ACC112 (cell line): ENCODE results near the gene CHST11.

Experiments
- H2AFZ ChIP-seq: fragments of 200-600 bp; sonication (generic); one replicate; pipeline ENCODE4 v1.6.0; 2017; ENCODE audit warnings: antibody characterized with exemption, low read length; ENCODE audit not compliant: unreplicated experiment
- H3K27ac ChIP-seq: fragments of 200-600 bp; sonication (generic); 2 replicates; pipeline ENCODE4 v1.5.1; 2014; ENCODE audit warnings: low read depth, mild to moderate bottlenecking, antibody characterized with exemption, low read length, moderate library complexity
- H3K27me3 ChIP-seq: fragments of 200-600 bp; sonication (generic); 2 replicates; pipeline ENCODE4 v1.6.1; 2014; ENCODE audit warnings: mild to moderate bottlenecking, antibody characterized with exemption, low read length, moderate library complexity, mixed read lengths; ENCODE audit not compliant: insufficient read depth
- H3K36me3 ChIP-seq: fragments of 200-600 bp; sonication (generic); 2 replicates; pipeline ENCODE4 v1.6.1; 2016; ENCODE audit warnings: mild to moderate bottlenecking, antibody characterized with exemption, low read length, moderate library complexity, mixed read lengths; ENCODE audit not compliant: insufficient read depth
- H3K4me1 ChIP-seq: fragments of 200-600 bp; sonication (generic); one replicate; pipeline ENCODE4 v1.6.1; 2016; ENCODE audit warnings: low read length, mixed read lengths; ENCODE audit not compliant: insufficient read depth, unreplicated experiment, control insufficient read depth
- H3K4me3 ChIP-seq: fragments of 200-600 bp; sonication (generic); 2 replicates; pipeline ENCODE4 v1.5.1; 2014; ENCODE audit warnings: mild to moderate bottlenecking, low read depth, low read length
- H3K79me2 ChIP-seq: fragments of 200-600 bp; sonication (generic); one replicate; pipeline ENCODE4 v1.6.0; 2016; ENCODE audit warnings: low read length; ENCODE audit not compliant: control insufficient read depth, unreplicated experiment, insufficient read depth

CHST11 gene

GRCh38 chr12:104416136-104416535 is 40.6 kb upstream of the CHST11 start:
- no peak overlapping the region for H3K27ac ChIP-seq
- H3K79me2 ChIP-seq: no peaks in the 10 kb centered on the region
- H3K4me1 ChIP-seq: peaks cover 8% of the 10 kb centered on the region
- H3K27me3 ChIP-seq: no peaks in the 10 kb centered on the region
- H2AFZ ChIP-seq: no peak overlapping the region
- no peaks in the 10 kb centered on the region for H3K36me3 ChIP-seq
- no peak overlapping the region for H3K4me3 ChIP-seq

GRCh38 chr12:104416585-104416984 is 40.2 kb upstream of the CHST11 start:
- Histone ChIP-seq H3K4me1 (peaks cover 10% of the 10 kb centered on the region), H3K4me3 (no peak overlapping the region), H3K36me3 (no peaks in the 10 kb centered on the region), H2AFZ (no peak overlapping the region), H3K79me2 (no peaks in the 10 kb centered on the region), H3K27ac (no peak overlapping the region), H3K27me3 (no peaks in the 10 kb centered on the region)

GRCh38 chr12:104419717-104420116 is 37.0 kb upstream of the CHST11 start:
- H3K4me3 ChIP-seq: no peak overlapping the region
- peaks cover 10% of the 10 kb centered on the region; the same call in 1 of the 2 replicates for H3K27me3 ChIP-seq
- no peak overlapping the region for H3K27ac ChIP-seq
- peaks cover 6% of the 10 kb centered on the region for H3K4me1 ChIP-seq
- no peak overlapping the region for H2AFZ ChIP-seq
- no peaks in the 10 kb centered on the region for H3K36me3 ChIP-seq
- H3K79me2 ChIP-seq: no peaks in the 10 kb centered on the region

- Histone ChIP-seq H2AFZ (no peak overlapping the region), H3K4me1 (peaks cover 6% of the 10 kb centered on the region), H3K79me2 (no peaks in the 10 kb centered on the region), H3K27ac (no peak overlapping the region), H3K4me3 (no peak overlapping the region), H3K36me3 (no peaks in the 10 kb centered on the region), H3K27me3 (peaks cover 12% of the 10 kb centered on the region; the same call in 1 of the 2 replicates)
These were observed 35.9 kb upstream of the CHST11 start for GRCh38 chr12:104420868-104421267.

GRCh38 chr12:104421343-104421742 is 35.4 kb upstream of the CHST11 start:
- no peaks in the 10 kb centered on the region for H3K36me3 ChIP-seq
- H2AFZ ChIP-seq: no peak overlapping the region
- H3K27ac ChIP-seq: no peak overlapping the region
- H3K4me1 ChIP-seq: peaks cover 6% of the 10 kb centered on the region
- no peaks in the 10 kb centered on the region for H3K79me2 ChIP-seq
- H3K4me3 ChIP-seq: no peak overlapping the region
- peaks cover 12% of the 10 kb centered on the region; the same call in 1 of the 2 replicates for H3K27me3 ChIP-seq

- Histone ChIP-seq H3K4me3 (no peak overlapping the region), H3K36me3 (no peaks in the 10 kb centered on the region), H3K4me1 (peaks cover 14% of the 10 kb centered on the region), H3K27me3 (peaks cover 12% of the 10 kb centered on the region; the same call in 1 of the 2 replicates), H3K79me2 (no peaks in the 10 kb centered on the region), H2AFZ (no peak overlapping the region), H3K27ac (no peak overlapping the region)
These were observed 34.3 kb upstream of the CHST11 start for GRCh38 chr12:104422441-104422840.

- Histone ChIP-seq H3K27me3 (peaks cover 12% of the 10 kb centered on the region; the same call in 1 of the 2 replicates), H3K79me2 (no peaks in the 10 kb centered on the region), H3K27ac (no peak overlapping the region), H3K36me3 (no peaks in the 10 kb centered on the region), H3K4me3 (no peak overlapping the region), H3K4me1 (peaks cover 14% of the 10 kb centered on the region), H2AFZ (no peak overlapping the region)
These were observed 33.5 kb upstream of the CHST11 start for GRCh38 chr12:104423273-104423672.

- H3K27me3 ChIP-seq: peaks cover 12% of the 10 kb centered on the region; the same call in 1 of the 2 replicates
These were observed 32.9 kb upstream of the CHST11 start for GRCh38 chr12:104423809-104424208.

GRCh38 chr12:104424955-104425354 is 31.8 kb upstream of the CHST11 start:
- Histone ChIP-seq H3K79me2 (no peaks in the 10 kb centered on the region), H3K27ac (no peak overlapping the region), H3K36me3 (no peaks in the 10 kb centered on the region), H3K4me3 (no peak overlapping the region), H2AFZ (no peak overlapping the region), H3K4me1 (peaks cover 14% of the 10 kb centered on the region), H3K27me3 (peaks cover 12% of the 10 kb centered on the region; the same call in 1 of the 2 replicates)

More at GRCh38 chr12:104423809-104424208, 32.9 kb upstream of the CHST11 start:
- no peaks in the 10 kb centered on the region for H3K36me3 ChIP-seq
- no peak overlapping the region for H3K4me3 ChIP-seq
- H3K79me2 ChIP-seq: no peaks in the 10 kb centered on the region
- H2AFZ ChIP-seq: no peak overlapping the region
- no peak overlapping the region for H3K27ac ChIP-seq
- H3K4me1 ChIP-seq: peaks cover 14% of the 10 kb centered on the region

- no peaks in the 10 kb centered on the region for H3K79me2 ChIP-seq
- no peak overlapping the region for H2AFZ ChIP-seq
- no peak overlapping the region for H3K27ac ChIP-seq
- H3K4me3 ChIP-seq: no peak overlapping the region
- peaks cover 14% of the 10 kb centered on the region for H3K4me1 ChIP-seq
- peaks cover 12% of the 10 kb centered on the region; the same call in 1 of the 2 replicates for H3K27me3 ChIP-seq
- H3K36me3 ChIP-seq: no peaks in the 10 kb centered on the region
These were observed 31.1 kb upstream of the CHST11 start for GRCh38 chr12:104425614-104426013.

GRCh38 chr12:104426926-104427546 is 29.7 kb upstream of the CHST11 start:
- no peak overlapping the region for H2AFZ ChIP-seq
- peaks cover 8% of the 10 kb centered on the region for H3K4me1 ChIP-seq
- peaks cover 14% of the 10 kb centered on the region; the same call in 1 of the 2 replicates for H3K27me3 ChIP-seq
- H3K79me2 ChIP-seq: no peaks in the 10 kb centered on the region
- no peak overlapping the region for H3K4me3 ChIP-seq
- H3K27ac ChIP-seq: no peak overlapping the region
- no peaks in the 10 kb centered on the region for H3K36me3 ChIP-seq
